K562 (cell line): ENCODE results near the gene MRPL33. TPM values are rescaled to one million over a fixed set of nuclear protein-coding genes. Genes with fewer than 3 reads are reported as not detected.

Source experiments
- ATAC-seq: fragments of 200-7000 bp; cut with Tn5 transposase; 3 replicates; pipeline ENCODE4 v1.9.1; 2020; ENCODE audit warnings: moderate library complexity
- BruUV-seq: library from RNA; stranded (reverse); fragments of 400-500 nt; replicated peaks from 2 replicates; lab custom pipeline; 2021; lab: Mats Ljungman, UMichigan
- CTCF ChIA-PET: fragments of 300-600 bp; formaldehyde crosslinking; extraction: SDS; loops from one replicate; lab custom pipeline; 2021; ENCODE audit warnings: low intra/inter-chr PET ratio; lab: Yijun Ruan, JAX
- POLR2A ChIA-PET: fragments of 300-600, 350-650 bp; sonication (Branson Sonifier 250); formaldehyde crosslinking; extraction: SDS; loops from one replicate; lab custom pipeline; 2021; ENCODE audit warnings: antibody characterized with exemption, inconsistent platforms; lab: Yijun Ruan, JAX
- DNase-seq, 4 experiments: peaks; one replicate each; pipeline versions ENCODE4 v3.0.0 to v3.0.0-alpha.2; 2011 to 2018; ENCODE audit warnings: low spot score in 3 of 4, mixed read lengths in 3 of 4; ENCODE audit errors: extremely low read depth in 1 of 4
- FAIRE-seq: peaks from 2 replicates; lab custom pipeline; 2011; peaks lifted over from hg19 to GRCh38; lab: Jason Lieb, UNC
- H2AFZ ChIP-seq: 2 replicates; pipeline ENCODE4 v1.6.0; 2011; ENCODE audit warnings: low read depth, low read length, control low read depth, inconsistent platforms
- H3K27ac ChIP-seq: fragments of 200-600 bp; 3 replicates; pipeline ENCODE4 v1.8.0; 2011; ENCODE audit warnings: low read depth, mild to moderate bottlenecking, control low read depth, inconsistent platforms, low read length, moderate library complexity, mixed read lengths; ENCODE audit errors: extremely low read depth
- H3K27me3 ChIP-seq, 2 experiments: fragments of 300-600 bp in 1 of 2; 2 replicates in 1 of 2; 3 replicates in 1 of 2; pipeline versions ENCODE4 v1.6.0 to v1.8.0; 2011; ENCODE audit warnings: inconsistent platforms in 2 of 2, low read length in 2 of 2, mild to moderate bottlenecking in 1 of 2, mixed read lengths in 1 of 2, moderate library complexity in 1 of 2; ENCODE audit not compliant: control insufficient read depth in 2 of 2, insufficient read depth in 2 of 2
- H3K36me3 ChIP-seq: fragments of 300-600 bp; 3 replicates; pipeline ENCODE4 v1.8.0; 2011; ENCODE audit warnings: mild to moderate bottlenecking, low read length, inconsistent platforms; ENCODE audit not compliant: control insufficient read depth, insufficient read depth
- H3K4me1 ChIP-seq, 2 experiments: fragments of 200-600 bp in 1 of 2; replicated peaks in 1 of 2; 2 replicates in 1 of 2; 3 replicates in 1 of 2; pipeline versions ENCODE4 v1.5.1 to v1.8.0; 2011; ENCODE audit warnings: inconsistent platforms in 2 of 2, low read length in 2 of 2, mild to moderate bottlenecking in 1 of 2, mixed read lengths in 1 of 2, moderate library complexity in 1 of 2; ENCODE audit not compliant: control insufficient read depth in 2 of 2, insufficient read depth in 2 of 2
- H3K4me2 ChIP-seq: 2 replicates; pipeline ENCODE4 v1.6.1; 2011; ENCODE audit warnings: low read length, control low read depth, inconsistent platforms, mixed read lengths; ENCODE audit not compliant: insufficient read depth
- H3K4me3 ChIP-seq: fragments of 200-600 bp; sonication (generic), shearing (Covaris generic); 2 replicates; pipeline ENCODE4 v1.5.1; 2016; ENCODE audit warnings: control low read depth, inconsistent platforms
- H3K79me2 ChIP-seq: fragments of 200-600 bp; 3 replicates; pipeline ENCODE4 v1.8.0; 2011; ENCODE audit warnings: low read length, inconsistent platforms; ENCODE audit not compliant: control insufficient read depth, insufficient read depth
- H3K9ac ChIP-seq, 2 experiments: 2 replicates each; pipeline versions ENCODE4 v1.6.0 to v1.6.1; 2011; ENCODE audit warnings: low read depth in 2 of 2, low read length in 2 of 2, control low read depth in 1 of 2, inconsistent platforms in 1 of 2, mild to moderate bottlenecking in 1 of 2, mixed read lengths in 1 of 2; ENCODE audit not compliant: insufficient read depth in 1 of 2
- H3K9me1 ChIP-seq: one replicate; pipeline ENCODE4 v1.6.0; 2011; ENCODE audit warnings: inconsistent platforms, mild to moderate bottlenecking, low read length, moderate library complexity; ENCODE audit not compliant: control insufficient read depth, insufficient read depth
- H3K9me3 ChIP-seq: replicated peaks from 2 replicates; pipeline ENCODE4 v1.5.1; 2011; ENCODE audit warnings: low read depth, low read length, inconsistent platforms; ENCODE audit not compliant: control insufficient read depth, insufficient read depth
- H4K20me1 ChIP-seq: replicated peaks from 2 replicates; pipeline ENCODE4 v1.6.1; 2011; ENCODE audit warnings: low read length, inconsistent platforms, mixed read lengths; ENCODE audit not compliant: control insufficient read depth, insufficient read depth
- CEBPG ChIP-seq, 3 experiments: fragments of 200-800 bp in 1 of 3; sonication (Bioruptor generic) in 1 of 3; sonication (generic) in 1 of 3; formaldehyde crosslinking in 1 of 3; IDR thresholded peaks in 2 of 3; conservative IDR thresholded peaks in 1 of 3; 2 replicates each; pipeline versions ENCODE4 v1.6.1 to v1.8.0; 2016 to 2022; ENCODE audit warnings: missing compliant biosample characterization in 2 of 3, missing genetic modification characterization in 2 of 3, mild to moderate bottlenecking in 1 of 3, missing genetic modification reagents in 1 of 3
- CHD1 ChIP-seq: fragments of 200-600 bp; sonication (generic); IDR thresholded peaks from one replicate; pipeline ENCODE4 v1.6.1; 2012; ENCODE audit warnings: mild to moderate bottlenecking, moderate library complexity, low read length, inconsistent platforms
- CHD4 ChIP-seq: fragments of 200-600 bp; sonication (generic); IDR thresholded peaks from 3 replicates; pipeline ENCODE4 v1.6.1; 2012; ENCODE audit warnings: low read depth, mild to moderate bottlenecking, mixed read lengths, low read length, inconsistent platforms; ENCODE audit not compliant: insufficient read depth, insufficient replicate concordance, poor library complexity, severe bottlenecking
- HINFP ChIP-seq: fragments of 450-650 bp; conservative IDR thresholded peaks from 2 replicates; pipeline ENCODE4 v1.6.1; 2016; ENCODE audit warnings: missing genetic modification characterization, low read depth, mild to moderate bottlenecking, control low read depth, missing compliant biosample characterization
- RHOXF2B ChIP-seq: fragments of 250-450 bp; sonication (Bioruptor Pico); conservative IDR thresholded peaks from 2 replicates; pipeline ENCODE4 v1.5.1; 2021
- ZNF79 ChIP-seq: fragments of 250-450 bp; sonication (Bioruptor Pico); IDR thresholded peaks from 2 replicates; pipeline ENCODE4 v1.4.0; 2020; ENCODE audit warnings: low read depth, mild to moderate bottlenecking, moderate library complexity
- WGBS: fragments of 100-300 bp; shearing (Covaris generic); methylation state at CpG from one replicate; pipeline ENCODE4 v1.1.6; 2016; ENCODE audit warnings: low coverage, mixed read lengths; ENCODE audit not compliant: insufficient coverage; ENCODE audit errors: missing lambda C conversion rate; 5-methylcytosine and 5-hydroxymethylcytosine counted together
- in situ Hi-C: fragments of 300-500 bp; cut with MboI; formaldehyde crosslinking; loops from 4 replicates; pipeline ENCODE4 v1.15.0; 2018; ENCODE audit warnings: inconsistent platforms, mixed read lengths
- intact Hi-C: fragments of 100-400 bp; cut with micrococcal nuclease; formaldehyde crosslinking; loops from 2 replicates; pipeline ENCODE4 v1.14.2; 2022
- polyA plus RNA-seq, 8 experiments: library from polyadenylated mRNA; depleted of rRNA in 4 of 8; stranded (reverse) in 5 of 8; unstranded in 3 of 8; fragments of >200 nt; fragmentation: Nextera tagmentation in 2 of 8; fragmentation: Illumina TruSeq in 1 of 8; extraction: Ambion mirVana in 2 of 8; extraction: Trizol in 1 of 8; gene quantifications; 2 replicates each; pipeline versions ENCODE4 v1.2.1 to v1.2.3, GENCODE V29; 2011 to 2014; ENCODE audit warnings: inconsistent platforms in 1 of 8, missing spikeins in 1 of 8
- total RNA-seq, 7 experiments: library from RNA; depleted of rRNA in 6 of 7; stranded (reverse); fragments of >200 nt in 6 of 7; fragmentation: Illumina TruSeq in 2 of 7; extraction: Trizol in 2 of 7; gene quantifications; 2 replicates each; pipeline versions ENCODE4 v1.2.1 to v1.2.3, GENCODE V29; 2011 to 2021; ENCODE audit warnings: low replicate concordance in 1 of 7

Gene MRPL33
- total and polyA plus RNA-seq, 9 of the 15 experiments (the other 6 are each of a cell fraction or from before 2014, with no cell fraction given): 68.3 to 338 (median 226) TPM

- no peaks in the 10 kb centered on the region for H4K20me1 ChIP-seq
- H3K4me3 ChIP-seq: no peak overlapping the region
- ChIA-PET CTCF (interaction anchor here (2.2 to 2.5 kb wide), 2 partner anchors 51 to 71 kb away, joined by 11 to 17 read pairs; no protein-coding TSS in a partner anchor), POLR2A (interaction anchor here (0.5 to 1.9 kb wide), 3 partner anchors 10 to 653 kb away, joined by 3 to 7 read pairs (median 3); no protein-coding TSS in a partner anchor)
- H3K4me1 ChIP-seq: peaks cover 10 to 18% of the 10 kb centered on the region in 2 experiments
- H3K36me3 ChIP-seq: no peaks in the 10 kb centered on the region
- in situ Hi-C loops (no loop called here), intact Hi-C loops (loop anchor here (1.0 to 10.0 kb wide), 4 partner anchors 52 to 698 kb away; partner anchors contain the start of genes BABAM2 and RBKS)
- FAIRE-seq (no peak), DNase-seq (no peak), ATAC-seq (no peak)
- H3K4me2 ChIP-seq: no peak overlapping the region
- no TSS peak for BruUV-seq
- H3K79me2 ChIP-seq: no peaks in the 10 kb centered on the region
- H3K9me3 ChIP-seq: no peaks in the 10 kb centered on the region
- H3K27ac ChIP-seq: no peak overlapping the region
- no peak overlapping the region for H2AFZ ChIP-seq
- 44% methylated on average over 5 of the region's 5 CpGs for WGBS
- no peaks in the 10 kb centered on the region for H3K27me3 ChIP-seq
- H3K9ac ChIP-seq: no peak overlapping the region
- TF ChIP-seq CHD4 (no peak), CHD1 (no peak), CEBPG (CRISPR knock-in tag; IDR thresholded peaks at IDR 0.05) (no peak), CEBPG (tag; conservative IDR thresholded peaks at IDR 0.05 in 1 of 2, IDR thresholded peaks at IDR 0.05 in 1 of 2) (0 out of 4 replicates have a peak, but pooled peaks of 1 of the 2 experiments have one; percentile 11), ZNF79 (no peak), HINFP (tag) (no peak; the same call in 1 of the 2 replicates), RHOXF2B (no peak)
- no peaks in the 10 kb centered on the region for H3K9me1 ChIP-seq
Measured at GRCh38 chr2:27754831-27755230, 16.7 kb upstream of the MRPL33 start.
